Measurements from ENCODE around the gene KAT14. TPM values are rescaled to one million over a fixed set of nuclear protein-coding genes. Genes with fewer than 3 reads are reported as not detected.
"Not testable (repeated sequence)": the region's sequence is repeated elsewhere in the genome, so short reads cannot be mapped to it uniquely, and the experiment has no call there.

KAT14 gene
- total and polyA plus RNA-seq, 4 donors, result 5.3 to 12.9 (median 8.6) TPM

DNA sequence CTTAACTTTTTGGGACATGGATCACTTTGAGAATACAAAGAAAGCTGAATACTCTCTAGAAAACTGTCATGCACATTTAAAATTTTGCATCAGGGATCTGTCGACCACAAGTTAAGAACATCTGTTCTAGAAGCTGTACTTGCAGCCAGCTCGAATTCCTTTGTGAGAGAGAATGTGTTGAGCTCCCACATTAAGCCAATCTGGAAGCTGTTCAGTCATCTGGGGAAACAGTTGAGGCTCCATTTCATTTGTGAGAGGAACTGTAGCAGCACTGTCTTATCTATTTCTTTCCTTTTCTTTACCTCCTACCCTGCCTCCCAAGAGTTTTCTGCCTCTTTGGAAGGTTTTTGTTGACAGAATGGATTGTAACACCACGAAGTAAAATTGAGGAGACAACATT, 50.8 kb downstream of the KAT14 start:
- peak in 1 of 3 donors; percentile 24 for DNase-seq
- TF ChIP-seq, protein P1, sequence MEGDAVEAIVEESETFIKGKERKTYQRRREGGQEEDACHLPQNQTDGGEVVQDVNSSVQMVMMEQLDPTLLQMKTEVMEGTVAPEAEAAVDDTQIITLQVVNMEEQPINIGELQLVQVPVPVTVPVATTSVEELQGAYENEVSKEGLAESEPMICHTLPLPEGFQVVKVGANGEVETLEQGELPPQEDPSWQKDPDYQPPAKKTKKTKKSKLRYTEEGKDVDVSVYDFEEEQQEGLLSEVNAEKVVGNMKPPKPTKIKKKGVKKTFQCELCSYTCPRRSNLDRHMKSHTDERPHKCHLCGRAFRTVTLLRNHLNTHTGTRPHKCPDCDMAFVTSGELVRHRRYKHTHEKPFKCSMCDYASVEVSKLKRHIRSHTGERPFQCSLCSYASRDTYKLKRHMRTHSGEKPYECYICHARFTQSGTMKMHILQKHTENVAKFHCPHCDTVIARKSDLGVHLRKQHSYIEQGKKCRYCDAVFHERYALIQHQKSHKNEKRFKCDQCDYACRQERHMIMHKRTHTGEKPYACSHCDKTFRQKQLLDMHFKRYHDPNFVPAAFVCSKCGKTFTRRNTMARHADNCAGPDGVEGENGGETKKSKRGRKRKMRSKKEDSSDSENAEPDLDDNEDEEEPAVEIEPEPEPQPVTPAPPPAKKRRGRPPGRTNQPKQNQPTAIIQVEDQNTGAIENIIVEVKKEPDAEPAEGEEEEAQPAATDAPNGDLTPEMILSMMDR (IDR thresholded peaks at IDR 0.05; ENCODE audit: control extremely low read depth, extremely low read depth), result no peak
- WGBS, 2 donors, result 70 to 83% methylated on average over 3 of the region's 3 CpGs
- Histone ChIP-seq H3K9ac (ENCODE audit: insufficient read depth in 1 of 2, low read length in 2 of 2) (no peak overlapping the region), H3K27ac (ENCODE audit: low read depth in 1 of 2, low read length in 1 of 2) (no peak overlapping the region), H3K36me3 (ENCODE audit: control insufficient read depth in 4 of 4, insufficient read depth in 4 of 4, low read length in 4 of 4) (peaks cover 18 to 30% (median 23%) of the 10 kb centered on the region in 4 donors), H3K4me1 (ENCODE audit: control insufficient read depth in 5 of 5, insufficient read depth in 5 of 5, low read length in 5 of 5) (no peaks in the 10 kb centered on the region), H3K27me3 (ENCODE audit: control insufficient read depth in 3 of 3, insufficient read depth in 3 of 3, low read length in 2 of 3) (no peaks in the 10 kb centered on the region), H3K9me3 (ENCODE audit: control insufficient read depth in 4 of 4, insufficient read depth in 3 of 4, low read length in 3 of 4) (no peaks in the 10 kb centered on the region), H3K4me3 (no peak overlapping the region)
- ATAC-seq (ENCODE audit: insufficient read depth, low FRiP score), result no peak

DNA sequence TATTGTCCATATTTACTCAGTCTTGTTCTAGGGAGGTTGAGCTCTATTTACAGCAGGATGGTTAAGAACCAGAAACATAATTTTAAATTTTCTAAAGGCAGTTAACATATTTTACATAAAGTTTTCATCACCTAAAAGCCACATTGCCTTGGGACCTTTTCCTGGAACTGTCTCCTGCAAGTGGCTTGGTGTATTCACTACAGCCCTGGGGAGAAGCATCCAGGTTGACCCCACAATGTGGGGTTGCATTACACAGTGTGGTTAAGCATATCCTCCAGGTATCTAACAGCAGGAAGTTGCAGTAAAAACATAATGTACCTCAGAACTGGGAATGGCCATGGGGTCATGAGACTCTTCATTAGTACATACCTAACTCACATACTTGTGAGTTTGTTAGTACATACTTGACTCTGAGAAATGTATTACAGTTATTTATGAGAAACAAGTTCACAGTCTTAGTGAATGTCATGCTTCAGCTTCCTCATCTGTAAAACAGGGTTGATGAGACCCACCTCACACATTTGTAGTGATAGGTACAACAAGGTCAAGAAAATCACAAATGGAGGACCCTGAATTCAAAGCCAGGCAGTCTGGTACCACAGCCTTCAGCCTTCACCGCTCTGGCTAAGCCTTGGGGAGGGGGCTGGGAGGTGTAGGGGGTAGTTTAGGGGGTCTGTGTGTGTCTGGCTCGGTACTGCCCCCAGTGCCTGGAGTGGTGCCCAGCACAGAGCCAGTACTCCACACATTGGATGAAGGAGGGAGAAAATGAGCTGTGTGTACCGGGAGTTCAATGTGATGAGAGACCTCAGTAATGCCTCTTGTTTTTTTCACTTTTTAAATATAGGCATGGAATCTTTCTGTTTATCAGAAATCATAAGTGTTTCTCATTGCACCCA, 52.9 kb downstream of the KAT14 start:
- no peak overlapping the region for H3K9ac ChIP-seq (ENCODE audit: insufficient read depth in 1 of 2, low read length in 2 of 2)
- 89 to 98% methylated on average over 3 of the region's 3 CpGs for WGBS, 2 donors
- no peaks in the 10 kb centered on the region for H3K27me3 ChIP-seq (ENCODE audit: control insufficient read depth in 3 of 3, insufficient read depth in 3 of 3, low read length in 2 of 3)
- H3K4me3 ChIP-seq, result no peak overlapping the region
- H3K36me3 ChIP-seq (ENCODE audit: control insufficient read depth in 4 of 4, insufficient read depth in 4 of 4, low read length in 4 of 4), result peaks cover 10 to 19% (median 15%) of the 10 kb centered on the region in 4 donors
- H3K4me1 ChIP-seq (ENCODE audit: control insufficient read depth in 5 of 5, insufficient read depth in 5 of 5, low read length in 5 of 5), result no peaks in the 10 kb centered on the region
- no peaks in the 10 kb centered on the region for H3K9me3 ChIP-seq (ENCODE audit: control insufficient read depth in 4 of 4, insufficient read depth in 3 of 4, low read length in 3 of 4)
- TF ChIP-seq, protein P1 (IDR thresholded peaks at IDR 0.05; ENCODE audit: control extremely low read depth, extremely low read depth), result no peak
- no peak overlapping the region for H3K27ac ChIP-seq (ENCODE audit: low read depth in 1 of 2, low read length in 1 of 2)
- ATAC-seq (ENCODE audit: insufficient read depth, low FRiP score), result no peak
- no peak for DNase-seq

DNA sequence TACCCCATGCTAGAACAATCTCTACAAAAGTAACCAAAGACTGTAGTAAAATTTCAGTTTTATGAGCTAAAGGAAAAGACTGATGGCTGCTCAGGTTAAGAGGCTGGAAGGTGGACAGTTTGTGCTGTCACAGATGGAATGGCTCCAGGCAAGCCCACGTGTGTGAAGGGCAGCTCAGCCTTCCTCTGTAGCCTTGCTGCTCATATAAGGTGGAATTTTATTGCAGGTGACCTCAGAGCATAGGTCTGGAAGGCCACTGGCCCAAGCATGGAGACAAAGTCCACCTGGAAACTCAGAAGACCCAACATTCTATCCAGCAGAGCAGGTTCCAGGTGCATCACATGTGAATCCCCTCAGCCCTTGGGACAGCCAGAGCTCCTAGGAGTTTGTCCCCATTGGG, 53.6 kb downstream of the KAT14 start:
- Histone ChIP-seq H3K27me3 (ENCODE audit: control insufficient read depth in 3 of 3, insufficient read depth in 3 of 3, low read length in 2 of 3) (no peaks in the 10 kb centered on the region), H3K9me3 (ENCODE audit: control insufficient read depth in 4 of 4, insufficient read depth in 3 of 4, low read length in 3 of 4) (no peaks in the 10 kb centered on the region), H3K9ac (ENCODE audit: insufficient read depth in 1 of 2, low read length in 2 of 2) (no peak overlapping the region), H3K4me1 (ENCODE audit: control insufficient read depth in 5 of 5, insufficient read depth in 5 of 5, low read length in 5 of 5) (no peaks in the 10 kb centered on the region), H3K27ac (ENCODE audit: low read depth in 1 of 2, low read length in 1 of 2) (no peak overlapping the region), H3K4me3 (no peak overlapping the region), H3K36me3 (ENCODE audit: control insufficient read depth in 4 of 4, insufficient read depth in 4 of 4, low read length in 4 of 4) (peaks cover 4 to 16% (median 9%) of the 10 kb centered on the region in 4 donors)
- 85 to 89% methylated on average over 1 of the region's 1 CpG for WGBS, 2 donors
- DNase-seq (no peak), ATAC-seq (ENCODE audit: insufficient read depth, low FRiP score) (no peak)
- TF ChIP-seq, protein P1 (IDR thresholded peaks at IDR 0.05; ENCODE audit: control extremely low read depth, extremely low read depth), result no peak

DNA sequence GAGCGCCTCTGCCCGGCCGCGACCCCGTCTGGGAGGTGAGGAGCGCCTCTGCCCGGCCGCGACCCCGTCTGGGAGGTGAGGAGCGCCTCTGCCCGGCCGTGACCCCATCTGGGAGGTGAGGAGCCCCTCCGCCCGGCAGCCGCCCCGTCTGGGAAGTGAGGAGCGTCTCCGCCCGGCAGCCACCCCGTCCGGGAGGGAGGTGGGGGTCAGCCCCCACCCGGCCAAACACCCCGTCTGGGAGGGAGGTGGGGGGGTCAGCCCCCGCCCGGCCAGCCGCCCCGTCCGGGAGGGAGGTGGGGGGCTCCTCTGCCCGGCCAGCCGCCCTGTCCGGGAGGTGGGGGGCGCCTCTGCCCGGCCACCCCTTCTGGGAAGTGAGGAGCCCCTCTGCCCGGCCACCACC, 56.8 kb downstream of the KAT14 start:
- H3K27ac ChIP-seq (ENCODE audit: low read depth in 1 of 2, low read length in 1 of 2); H3K4me3 ChIP-seq; H3K9ac ChIP-seq (ENCODE audit: insufficient read depth in 1 of 2, low read length in 2 of 2); H3K4me1 ChIP-seq (ENCODE audit: control insufficient read depth in 5 of 5, insufficient read depth in 5 of 5, low read length in 5 of 5); DNase-seq; H3K36me3 ChIP-seq (ENCODE audit: control insufficient read depth in 4 of 4, insufficient read depth in 4 of 4, low read length in 4 of 4); ATAC-seq (ENCODE audit: insufficient read depth, low FRiP score); H3K27me3 ChIP-seq (ENCODE audit: control insufficient read depth in 3 of 3, insufficient read depth in 3 of 3, low read length in 2 of 3); H3K9me3 ChIP-seq (ENCODE audit: control insufficient read depth in 4 of 4, insufficient read depth in 3 of 4, low read length in 3 of 4): not testable (repeated sequence)
- WGBS, 2 donors, result 92 to 97% methylated on average over 30 to 35 of the region's 35 CpGs

All from lung (tissue), 12 donors.